HL-60 (cell line): ENCODE measurements around the gene MRPL33.

Experiments used
- CTCF ChIP-seq: IDR thresholded peaks from one replicate; pipeline ENCODE4 v1.5.1; 2011; ENCODE audit warnings: low read length, control low read depth, inconsistent platforms; ENCODE audit not compliant: insufficient read depth
- POLR2AphosphoS5 ChIP-seq: IDR thresholded peaks from 2 replicates; pipeline ENCODE4 v1.6.1; 2012; ENCODE audit warnings: low read depth

GRCh38 chr2:27754831-27755230 lies 16.7 kb upstream of the MRPL33 start:
- TF ChIP-seq CTCF: no peak
- TF ChIP-seq POLR2AphosphoS5: no peak
